GM12878 (cell line): ENCODE measurements around the gene LOX. TPM values are rescaled to one million over a fixed set of nuclear protein-coding genes. Genes with fewer than 3 reads are reported as not detected.

Experiments used
- ATAC-seq: fragments of 200-7000 bp; cut with Tn5 transposase; 3 replicates; pipeline ENCODE4 v1.9.1; 2020; ENCODE audit warnings: mild to moderate bottlenecking, moderate library complexity
- BruUV-seq: library from RNA; stranded (reverse); fragments of 400-500 nt; replicated peaks from 2 replicates; lab custom pipeline; 2021; lab: Mats Ljungman, UMichigan
- CTCF ChIA-PET: fragments of 300-600 bp; sonication (Branson Sonifier 250); formaldehyde crosslinking; extraction: SDS; loops from one replicate; lab custom pipeline; 2021; ENCODE audit warnings: inconsistent platforms; lab: Yijun Ruan, JAX
- POLR2A ChIA-PET: fragments of 350-600 bp; formaldehyde crosslinking; extraction: SDS; loops from one replicate; lab custom pipeline; 2021; ENCODE audit warnings: inconsistent platforms; lab: Charles Lee
- RAD21 ChIA-PET: fragments of 300-600 bp; sonication (Branson Sonifier 250); formaldehyde crosslinking; loops from one replicate; lab custom pipeline; 2023; ENCODE audit warnings: antibody characterized with exemption; ENCODE audit not compliant: unreplicated experiment; lab: Charles Lee
- SMC1A ChIA-PET: fragments of 300-600 bp; sonication (Branson Sonifier 250); formaldehyde crosslinking; loops from one replicate; lab custom pipeline; 2023; ENCODE audit not compliant: unreplicated experiment, uncharacterized antibody; lab: Charles Lee
- DNase-seq: peaks from one replicate; pipeline ENCODE4 v3.0.0-alpha.2; 2011; ENCODE audit warnings: low read depth, low spot score
- FAIRE-seq: peaks from 3 replicates; lab custom pipeline; 2011; peaks lifted over from hg19 to GRCh38; lab: Jason Lieb, UNC
- H2AFZ ChIP-seq: 2 replicates; pipeline ENCODE4 v1.6.0; 2011; ENCODE audit warnings: low read depth, low read length, control low read depth; ENCODE audit not compliant: control insufficient read depth
- H3K27ac ChIP-seq: 2 replicates; pipeline ENCODE4 v1.5.1; 2011; ENCODE audit warnings: control low read depth; ENCODE audit not compliant: control insufficient read depth, insufficient read depth
- H3K27me3 ChIP-seq, 2 experiments: replicated peaks in 1 of 2; 2 replicates each; pipeline versions ENCODE4 v1.6.0 to v1.6.1; 2011; ENCODE audit warnings: low read length in 1 of 2; ENCODE audit not compliant: control insufficient read depth in 2 of 2, insufficient read depth in 2 of 2
- H3K36me3 ChIP-seq, 2 experiments: 2 replicates each; pipeline ENCODE4 v1.5.1; 2011; ENCODE audit warnings: low read length in 1 of 2; ENCODE audit not compliant: control insufficient read depth in 2 of 2, insufficient read depth in 2 of 2
- H3K4me1 ChIP-seq: 2 replicates; pipeline ENCODE4 v1.6.1; 2011; ENCODE audit warnings: mild to moderate bottlenecking, low read length, moderate library complexity, mixed read lengths; ENCODE audit not compliant: control insufficient read depth, insufficient read depth
- H3K4me2 ChIP-seq: 2 replicates; pipeline ENCODE4 v1.6.0; 2011; ENCODE audit warnings: control low read depth; ENCODE audit not compliant: control insufficient read depth, insufficient read depth
- H3K4me3 ChIP-seq: fragments of 200-600 bp; sonication (generic); 2 replicates; pipeline ENCODE4 v1.5.1; 2016
- H3K79me2 ChIP-seq: 2 replicates; pipeline ENCODE4 v1.6.0; 2011; ENCODE audit warnings: low read length; ENCODE audit not compliant: control insufficient read depth, insufficient read depth
- H3K9ac ChIP-seq: 2 replicates; pipeline ENCODE4 v1.8.0; 2011; ENCODE audit warnings: low read length, control low read depth, mixed read lengths; ENCODE audit not compliant: control insufficient read depth, insufficient read depth
- H3K9me3 ChIP-seq: replicated peaks from 3 replicates; pipeline ENCODE4 v1.5.1; 2011; ENCODE audit warnings: mild to moderate bottlenecking, low read length; ENCODE audit not compliant: control insufficient read depth, insufficient read depth
- H4K20me1 ChIP-seq: 2 replicates; pipeline ENCODE4 v1.6.0; 2011; ENCODE audit not compliant: control insufficient read depth, insufficient read depth
- BRCA1 ChIP-seq: IDR thresholded peaks from 2 replicates; pipeline ENCODE4 v1.6.1; 2011; ENCODE audit warnings: low read depth, low read length, improper control_type of control experiment
- FOS ChIP-seq: IDR thresholded peaks from 3 replicates; pipeline ENCODE4 v1.6.1; 2011; ENCODE audit warnings: borderline replicate concordance; ENCODE audit not compliant: insufficient read length; ENCODE audit errors: extremely low read depth
- GATAD2B ChIP-seq: fragments of 450-650 bp; conservative IDR thresholded peaks from 2 replicates; pipeline ENCODE4 v1.6.1; 2017; ENCODE audit warnings: low read depth, mild to moderate bottlenecking, moderate library complexity
- WRNIP1 ChIP-seq: IDR thresholded peaks from 2 replicates; pipeline ENCODE4 v1.6.1; 2011; ENCODE audit warnings: low read depth, low read length, improper control_type of control experiment, borderline replicate concordance
- ZNF217 ChIP-seq: fragments of 450-650 bp; IDR thresholded peaks from 2 replicates; pipeline ENCODE4 v1.6.1; 2017; ENCODE audit warnings: antibody characterized with exemption, mild to moderate bottlenecking
- WGBS: methylation state at CpG from one replicate; pipeline ENCODE4 v1.1.6; 2016; ENCODE audit warnings: low lambda C conversion rate; ENCODE audit not compliant: insufficient replicate concordance, insufficient coverage; ENCODE audit errors: missing lambda C conversion rate; 5-methylcytosine and 5-hydroxymethylcytosine counted together
- in situ Hi-C: fragments of 300-500 bp; cut with MboI; formaldehyde crosslinking; loops from 9 replicates; pipeline ENCODE4 v1.14.3; 2018; ENCODE audit warnings: mixed read lengths
- intact Hi-C: fragments of 100-400 bp; cut with micrococcal nuclease; formaldehyde crosslinking; loops from one replicate; pipeline ENCODE4 v1.14.2; 2022; ENCODE audit not compliant: unreplicated experiment
- polyA plus RNA-seq, 11 experiments: library from polyadenylated mRNA; depleted of rRNA in 4 of 11; unstranded in 6 of 11; stranded (reverse) in 5 of 11; fragments of >200 nt; fragmentation: Nextera tagmentation in 4 of 11; fragmentation: Illumina TruSeq in 1 of 11; extraction: Ambion mirVana in 4 of 11; extraction: Trizol in 1 of 11; gene quantifications; 1 replicate in 1 of 11; 2 replicates in 10 of 11; pipeline versions ENCODE4 v1.2.1 to v1.2.3, GENCODE V29; 2011 to 2016; ENCODE audit warnings: inconsistent platforms in 2 of 11, missing spikeins in 2 of 11, low read depth in 1 of 11
- total RNA-seq, 4 experiments: library from RNA; depleted of rRNA in 3 of 4; stranded (reverse); fragments of >200 nt in 3 of 4; fragmentation: Illumina TruSeq in 1 of 4; extraction: Trizol in 1 of 4; gene quantifications; 2 replicates each; pipeline versions ENCODE4 v1.2.1 to v1.2.3, GENCODE V29; 2013 to 2021
- TF ChIP-seq, protein P1 (sequence below): fragments of 450-650 bp; IDR thresholded peaks from 2 replicates; pipeline ENCODE4 v1.6.1; 2017; ENCODE audit warnings: mild to moderate bottlenecking, low read depth, inconsistent platforms; ENCODE audit not compliant: poor library complexity, severe bottlenecking

The LOX gene
- total and polyA plus RNA-seq, 10 of the 15 experiments (the other 5 are each of a cell fraction or from before 2014, with no cell fraction given), result 0.03 to 0.69 (median 0.07) TPM; not detected in 1

DNA sequence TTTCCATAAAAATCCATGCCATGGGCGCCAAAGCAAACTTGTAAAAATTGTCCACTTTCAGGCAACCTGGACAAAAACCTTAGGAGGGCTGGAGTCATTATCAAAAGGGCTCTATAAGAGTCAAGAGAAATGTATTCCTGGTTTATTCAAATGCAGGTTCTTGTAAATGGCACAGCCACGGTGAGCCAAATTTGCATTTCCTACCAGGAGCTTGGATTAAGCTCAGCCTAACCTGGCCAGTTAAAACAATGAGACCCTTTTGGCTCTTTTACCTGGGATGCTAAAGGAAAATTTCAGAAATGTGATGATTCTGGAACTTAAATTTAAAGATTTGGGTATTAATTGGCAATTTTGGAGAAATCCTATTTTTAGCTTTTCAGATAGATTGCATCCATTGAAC, 42.4 kb upstream of the LOX start:
- ChIA-PET SMC1A (no interaction called here), POLR2A (no interaction called here), RAD21 (no interaction called here), CTCF (no interaction called here)
- no peak for TF ChIP-seq WRNIP1
- FAIRE-seq (no peak), ATAC-seq (no peak), DNase-seq (no peak)
- Histone ChIP-seq H3K4me3 (no peak overlapping the region), H3K79me2 (no peaks in the 10 kb centered on the region), H3K36me3 (no peaks in the 10 kb centered on the region), H3K9ac (no peak overlapping the region), H2AFZ (no peak overlapping the region), H3K27ac (no peak overlapping the region), H3K4me1 (no peaks in the 10 kb centered on the region), H4K20me1 (no peaks in the 10 kb centered on the region), H3K4me2 (no peak overlapping the region), H3K27me3 (no peaks in the 10 kb centered on the region), H3K9me3 (no peaks in the 10 kb centered on the region)
- 39% methylated on average over 2 of the region's 2 CpGs for WGBS
- intact Hi-C loops, result no loop called here
- BruUV-seq, result no TSS peak
- in situ Hi-C loops, result no loop called here

GRCh38 chr5:122119205-122119604, 41.1 kb upstream of the LOX start:
- Histone ChIP-seq H3K4me3 (no peak overlapping the region), H2AFZ (no peak overlapping the region), H3K4me2 (no peak overlapping the region), H3K9me3 (no peaks in the 10 kb centered on the region), H3K79me2 (no peaks in the 10 kb centered on the region), H3K9ac (no peak overlapping the region), H4K20me1 (no peaks in the 10 kb centered on the region), H3K27ac (no peak overlapping the region), H3K4me1 (no peaks in the 10 kb centered on the region), H3K36me3 (no peaks in the 10 kb centered on the region), H3K27me3 (no peaks in the 10 kb centered on the region)
- intact Hi-C loops, result no loop called here
- RAD21 ChIA-PET, result no interaction called here
- DNase-seq (no peak), FAIRE-seq (no peak), ATAC-seq (no peak)
- POLR2A ChIA-PET, result no interaction called here
- BruUV-seq, result no TSS peak
- CTCF ChIA-PET, result no interaction called here
- 0% methylated on average over 3 of the region's 3 CpGs for WGBS
- SMC1A ChIA-PET, result no interaction called here
- in situ Hi-C loops, result no loop called here
- TF ChIP-seq FOS (no peak), GATAD2B (no peak), BRCA1 (no peak), ZNF217 (no peak)
- TF ChIP-seq, protein P1, sequence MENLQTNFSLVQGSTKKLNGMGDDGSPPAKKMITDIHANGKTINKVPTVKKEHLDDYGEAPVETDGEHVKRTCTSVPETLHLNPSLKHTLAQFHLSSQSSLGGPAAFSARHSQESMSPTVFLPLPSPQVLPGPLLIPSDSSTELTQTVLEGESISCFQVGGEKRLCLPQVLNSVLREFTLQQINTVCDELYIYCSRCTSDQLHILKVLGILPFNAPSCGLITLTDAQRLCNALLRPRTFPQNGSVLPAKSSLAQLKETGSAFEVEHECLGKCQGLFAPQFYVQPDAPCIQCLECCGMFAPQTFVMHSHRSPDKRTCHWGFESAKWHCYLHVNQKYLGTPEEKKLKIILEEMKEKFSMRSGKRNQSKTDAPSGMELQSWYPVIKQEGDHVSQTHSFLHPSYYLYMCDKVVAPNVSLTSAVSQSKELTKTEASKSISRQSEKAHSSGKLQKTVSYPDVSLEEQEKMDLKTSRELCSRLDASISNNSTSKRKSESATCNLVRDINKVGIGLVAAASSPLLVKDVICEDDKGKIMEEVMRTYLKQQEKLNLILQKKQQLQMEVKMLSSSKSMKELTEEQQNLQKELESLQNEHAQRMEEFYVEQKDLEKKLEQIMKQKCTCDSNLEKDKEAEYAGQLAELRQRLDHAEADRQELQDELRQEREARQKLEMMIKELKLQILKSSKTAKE, result no peak
